Middle frontal gyrus (tissue), 1 donor: ENCODE measurements around the gene CAMTA1.

Experiments
- DNase-seq: peaks from one replicate; pipeline ENCODE4 v3.0.0-alpha.2; 2015; ENCODE audit warnings: low spot score; ENCODE audit errors: extremely low spot score

Gene CAMTA1

DNA sequence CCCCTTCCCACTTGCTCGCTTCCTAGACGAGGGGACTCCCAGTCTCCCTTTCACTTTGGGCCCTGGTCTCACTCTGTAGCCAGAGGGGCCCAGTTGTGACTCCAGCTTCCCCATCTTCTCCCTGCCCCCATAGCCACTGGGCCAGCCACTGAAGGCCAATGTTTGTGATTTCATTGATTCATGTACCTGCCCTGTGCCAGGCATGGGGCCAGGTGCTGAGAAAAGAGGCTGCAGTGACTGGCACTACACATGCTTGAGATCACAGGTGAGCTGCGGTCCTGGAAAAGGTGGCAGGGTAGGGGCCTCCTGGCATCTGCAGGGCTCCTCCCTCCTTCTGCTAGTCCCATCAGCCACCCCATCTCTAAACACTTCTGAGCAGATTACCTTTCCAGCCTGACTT is 640.5 kb downstream of the CAMTA1 start:
- no peak for DNase-seq

DNA sequence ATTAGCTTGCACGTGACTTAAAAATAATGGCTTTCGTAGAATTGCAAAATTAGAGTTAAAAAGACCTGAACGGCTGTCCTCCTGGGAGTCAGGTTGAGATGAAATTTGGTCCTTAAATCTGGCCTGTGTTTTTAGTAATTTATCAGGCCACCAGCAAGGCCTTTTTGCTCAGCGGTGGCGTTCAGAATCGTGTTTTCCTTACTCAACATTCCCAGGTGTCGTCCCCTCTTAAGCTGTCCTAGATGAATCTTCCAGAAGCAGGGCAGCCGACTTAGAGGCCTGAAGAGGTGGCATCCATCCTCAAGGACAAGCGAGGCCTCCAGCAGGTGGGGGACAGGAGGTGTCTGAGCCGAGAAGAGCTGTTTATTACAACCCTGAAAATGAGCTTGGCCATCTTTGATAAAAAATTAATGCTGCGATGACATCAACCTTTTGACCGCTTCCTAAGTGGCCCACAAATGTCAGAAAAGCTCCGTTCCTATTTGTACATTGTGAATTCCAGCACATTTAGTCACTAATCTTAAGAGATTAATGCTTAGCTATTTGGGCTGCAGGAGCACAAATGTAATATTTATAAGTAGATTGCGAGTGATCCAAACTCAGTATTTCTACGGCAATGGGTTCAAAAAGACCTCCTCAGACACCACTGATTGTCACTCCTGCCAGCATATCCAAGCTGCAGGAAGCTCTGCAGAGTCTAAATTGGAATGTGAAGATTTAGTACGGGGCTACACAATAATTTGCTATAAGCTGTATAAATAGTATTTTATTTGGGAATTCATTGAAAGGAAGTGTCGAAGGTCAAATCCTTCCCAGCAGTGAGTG is 641.7 kb downstream of the CAMTA1 start:
- no peak for DNase-seq

DNA sequence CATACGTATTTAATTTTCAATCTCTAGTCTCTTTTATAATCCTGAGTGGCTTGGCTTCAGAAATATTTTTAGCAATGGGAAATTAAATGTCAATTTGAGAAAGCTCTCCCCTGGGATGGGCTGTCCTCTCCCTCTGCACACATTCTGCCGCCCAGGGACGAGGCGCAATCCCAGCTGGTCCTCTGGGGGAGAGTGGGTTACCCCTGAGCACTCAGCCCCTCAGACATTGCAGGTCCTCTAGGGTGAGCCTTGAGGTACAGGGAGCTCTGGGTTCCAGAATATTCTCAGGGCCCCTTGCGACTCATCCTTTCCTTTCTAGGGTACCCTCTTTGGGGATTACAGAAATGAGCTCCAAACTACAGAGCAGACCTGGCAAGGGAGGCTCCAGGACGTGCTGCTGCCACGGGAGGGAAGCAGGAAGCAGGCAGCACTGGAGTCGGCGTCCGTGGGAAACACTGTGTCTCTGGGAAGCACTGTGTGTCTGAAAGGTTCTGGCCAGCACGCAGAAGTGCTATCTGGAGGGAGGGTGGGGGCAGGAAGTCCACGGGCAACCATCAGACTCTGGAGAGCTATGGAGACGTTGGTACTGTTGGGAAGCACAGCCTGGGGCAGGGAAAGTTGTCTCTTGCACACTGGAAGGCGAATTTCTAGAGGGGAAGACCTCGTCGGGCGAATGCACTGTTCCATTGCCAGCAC is 642.5 kb downstream of the CAMTA1 start:
- DNase-seq = no peak

DNA sequence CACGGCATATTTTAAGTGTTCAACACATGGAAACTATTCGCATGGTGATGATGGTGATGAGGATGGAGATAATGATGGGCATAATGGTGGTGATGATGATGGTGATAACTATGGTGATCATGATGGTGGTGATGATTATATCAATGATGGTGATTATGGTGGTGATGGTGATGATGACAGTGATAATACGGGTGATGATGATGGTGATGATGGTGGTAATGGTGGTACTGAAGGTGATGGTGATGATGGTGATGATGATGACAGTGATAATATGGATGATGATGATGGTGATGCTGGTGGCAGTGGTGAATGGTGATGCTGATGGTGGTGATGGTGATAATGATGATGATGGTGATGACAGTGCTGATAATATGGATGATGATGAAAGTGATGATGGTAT is 644.0 kb downstream of the CAMTA1 start:
- no peak for DNase-seq

DNA sequence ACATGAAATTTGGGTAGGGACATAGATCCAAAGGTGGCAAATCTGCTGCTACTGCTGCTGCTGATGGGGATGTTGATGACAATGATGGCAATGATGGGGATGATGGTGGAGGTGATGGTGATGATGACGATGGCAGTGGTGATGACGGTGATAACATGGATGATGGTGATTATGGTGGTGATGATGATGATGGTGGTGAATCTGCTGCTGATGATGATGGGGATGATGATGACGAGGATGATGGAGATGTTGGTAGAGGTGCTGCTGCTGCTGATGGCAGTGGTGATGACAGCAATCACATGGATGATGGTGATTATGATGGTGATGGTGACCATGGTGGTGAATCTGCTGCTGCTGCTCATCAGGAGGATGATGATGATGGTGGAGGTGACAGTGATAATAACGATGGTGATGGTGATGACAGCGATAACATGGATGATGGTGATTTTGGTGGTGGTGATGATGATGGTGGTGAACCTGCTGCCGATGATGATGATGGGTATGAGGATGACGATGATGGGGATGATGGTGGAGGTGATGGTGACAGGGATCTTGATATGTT is 644.9 kb downstream of the CAMTA1 start:
- DNase-seq = no peak

DNA sequence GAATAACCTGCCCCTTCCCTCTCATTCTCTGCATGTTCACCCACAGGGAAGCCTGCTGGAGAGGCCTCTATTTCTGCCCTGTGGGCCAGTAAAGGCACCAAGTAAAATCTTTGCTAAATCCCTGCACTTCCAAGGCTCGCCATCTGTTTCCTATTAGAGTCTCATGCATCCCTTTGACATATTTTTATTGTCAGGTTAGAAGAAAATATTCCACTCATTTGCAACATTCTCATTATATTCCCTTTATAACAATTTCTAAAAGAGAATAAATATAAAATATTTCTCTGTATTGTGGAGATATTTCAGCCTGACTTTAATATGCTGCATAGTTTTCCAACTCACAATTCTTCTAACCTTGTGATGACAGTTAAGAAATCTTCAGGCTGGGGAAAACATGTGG is 645.4 kb downstream of the CAMTA1 start:
- DNase-seq = no peak

DNA sequence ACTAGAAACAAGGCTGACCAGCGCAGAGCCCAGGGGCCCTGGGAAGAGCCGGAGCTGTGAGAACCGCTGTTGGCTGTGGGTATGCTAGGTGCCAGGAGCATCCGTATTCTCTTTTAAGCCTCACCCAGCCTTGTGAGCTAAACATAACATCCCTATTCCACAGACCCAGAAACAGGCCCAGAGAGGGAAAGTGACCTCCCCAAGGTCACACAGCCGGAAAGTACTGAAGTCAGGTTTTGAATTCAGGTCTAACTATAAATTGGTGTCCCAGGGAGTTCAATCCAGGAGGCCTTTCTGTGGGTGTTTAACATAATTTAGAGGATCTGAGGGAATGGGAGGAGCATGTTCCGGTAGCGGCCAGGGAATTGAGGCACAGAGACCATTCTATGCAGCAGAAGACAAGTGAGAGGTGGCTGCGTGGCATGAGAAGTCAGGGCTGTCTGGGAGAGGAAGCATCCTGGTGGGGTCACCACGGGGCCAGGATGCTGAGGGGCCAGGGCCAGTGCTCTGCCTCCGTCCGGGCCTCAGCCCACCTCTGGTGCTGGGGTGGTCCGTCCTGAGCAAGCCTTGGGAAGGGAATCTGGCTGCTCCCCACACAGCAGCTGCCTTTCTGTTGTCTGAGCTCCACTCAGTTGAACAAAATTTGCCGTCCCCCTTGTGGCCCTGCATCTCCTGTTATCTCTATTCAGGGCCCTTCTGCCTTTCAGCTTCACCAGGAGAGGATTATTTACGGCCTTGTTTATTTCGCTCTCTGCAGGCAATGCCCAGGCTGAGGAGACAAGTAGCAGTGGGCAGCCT is 647.0 kb downstream of the CAMTA1 start:
- DNase-seq = no peak

DNA sequence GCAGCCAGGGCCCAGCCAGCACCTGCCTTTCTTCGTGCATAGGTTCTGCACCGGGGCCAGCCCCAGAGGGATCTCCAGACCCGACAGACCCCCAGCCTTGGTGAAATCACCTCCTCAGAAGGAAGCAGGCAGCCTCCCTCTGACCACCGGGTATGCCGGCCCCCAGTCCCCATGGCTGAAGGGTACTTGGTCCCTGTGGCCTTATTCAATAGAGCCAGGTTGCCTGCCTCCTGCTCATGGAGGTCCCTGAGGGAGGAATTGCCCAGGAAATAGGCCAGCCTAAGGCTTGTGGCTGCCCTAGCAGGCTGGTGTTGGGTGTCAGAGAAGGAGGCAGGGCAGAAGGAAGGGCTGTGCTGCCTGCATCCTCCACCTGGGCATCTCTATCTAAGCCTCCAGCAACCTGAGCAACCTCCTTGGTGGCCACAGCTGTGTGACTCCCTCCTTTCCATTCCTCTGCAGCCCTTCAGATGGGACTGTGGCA is 647.7 kb downstream of the CAMTA1 start:
- no peak for DNase-seq

DNA sequence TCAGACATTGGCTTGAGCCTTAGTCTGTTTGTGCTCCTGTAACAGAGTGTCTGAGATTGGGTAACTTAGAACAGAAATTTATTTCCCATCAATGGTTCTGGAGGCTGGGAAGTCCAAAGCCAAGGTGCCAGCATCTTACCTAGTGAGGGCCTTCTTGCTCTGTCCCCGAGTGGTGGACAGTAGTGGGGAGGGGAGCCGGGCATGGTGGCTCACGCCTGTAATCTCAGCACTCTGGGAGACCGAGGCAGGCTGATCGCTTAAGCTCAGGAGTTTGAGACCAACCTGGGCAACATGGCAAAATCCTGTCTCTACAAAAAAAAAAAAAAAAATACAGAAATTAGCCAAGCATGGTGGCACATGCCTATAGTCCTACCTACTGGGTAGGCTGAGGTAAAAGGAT is 649.3 kb downstream of the CAMTA1 start:
- DNase-seq = no peak

DNA sequence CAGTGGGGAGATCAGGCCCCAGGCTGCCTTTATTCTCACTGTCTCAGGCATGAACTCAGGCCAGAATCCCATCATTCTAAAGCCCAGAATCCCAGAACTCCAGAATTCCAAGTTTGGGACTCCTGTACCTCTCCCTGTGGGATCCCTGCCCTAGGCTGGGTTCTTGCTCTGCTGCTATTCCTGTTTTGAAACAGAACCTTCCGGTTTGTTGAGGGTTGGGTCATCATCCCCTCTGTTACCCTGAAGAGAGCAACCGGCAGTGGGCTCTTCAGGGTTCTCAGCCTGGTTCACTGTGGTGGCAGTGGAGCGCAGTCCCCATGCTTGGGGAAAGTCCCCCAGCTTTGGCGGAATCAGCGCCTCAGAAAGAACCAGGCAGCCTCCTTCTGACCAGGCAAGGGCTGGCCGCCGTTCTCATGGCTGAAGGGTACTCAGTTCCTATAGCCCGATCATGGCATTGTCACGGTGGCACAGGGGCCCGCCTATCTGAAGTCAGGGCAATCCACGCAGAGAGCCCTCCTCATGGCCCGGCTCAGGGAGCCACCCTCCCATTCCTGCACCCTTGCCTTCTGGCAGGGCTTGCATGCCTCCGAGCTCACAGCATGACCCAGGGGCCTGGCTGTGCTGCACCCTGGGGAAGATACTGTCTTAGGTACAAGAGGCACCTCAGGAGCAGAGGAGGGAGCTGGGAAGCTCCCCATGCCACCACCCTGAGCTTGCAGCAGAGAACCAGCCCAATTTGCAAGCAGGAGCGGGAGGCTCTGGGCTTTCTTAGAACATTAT is 650.2 kb downstream of the CAMTA1 start:
- no peak for DNase-seq

DNA sequence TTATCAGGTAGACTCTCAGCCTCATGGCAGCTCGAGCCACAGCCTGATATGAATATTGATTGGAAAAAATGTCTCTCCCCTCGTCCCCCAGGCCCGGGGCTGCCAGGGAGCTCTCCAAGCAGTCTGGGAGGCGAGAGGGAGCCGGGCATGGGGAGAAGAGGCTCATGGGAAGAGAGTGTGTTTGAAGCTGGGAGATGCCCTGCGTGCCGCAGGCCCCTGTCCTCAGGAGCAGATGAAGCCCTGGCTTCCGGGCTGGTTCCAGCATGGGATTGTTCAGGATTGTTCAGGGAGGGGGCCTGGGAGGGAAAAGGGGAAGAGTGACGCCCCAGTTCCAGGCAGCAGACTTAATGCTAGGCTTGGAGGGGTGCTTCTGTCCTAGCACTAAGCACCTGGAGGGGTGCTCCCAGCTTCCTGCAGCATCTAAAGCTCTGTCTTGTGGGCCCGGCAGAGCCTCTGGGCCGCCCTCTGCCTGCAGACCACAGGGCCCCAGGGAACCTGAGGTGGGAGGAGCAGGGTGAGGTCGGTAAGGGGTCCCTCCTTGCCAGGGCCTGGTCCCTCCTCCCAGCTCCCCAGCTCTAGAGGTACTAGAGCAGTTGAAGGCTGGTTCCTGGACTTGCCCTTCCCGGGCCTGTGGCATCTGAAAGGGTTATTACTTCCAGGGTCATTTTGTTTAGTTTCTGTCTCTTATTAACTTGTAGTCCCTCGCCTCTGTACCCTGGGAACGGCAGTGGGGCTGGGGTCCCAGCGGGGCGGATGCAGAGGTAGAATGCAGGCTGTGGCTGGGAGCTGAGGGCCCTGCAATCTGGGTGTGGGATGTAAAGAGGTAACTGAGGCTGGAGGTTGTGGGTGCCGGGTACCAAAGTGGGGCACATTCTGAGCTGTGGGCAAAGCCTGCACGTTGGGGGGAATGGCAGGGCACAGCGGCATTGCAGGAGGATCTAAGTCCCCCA is 651.1 kb downstream of the CAMTA1 start:
- DNase-seq = no peak

DNA sequence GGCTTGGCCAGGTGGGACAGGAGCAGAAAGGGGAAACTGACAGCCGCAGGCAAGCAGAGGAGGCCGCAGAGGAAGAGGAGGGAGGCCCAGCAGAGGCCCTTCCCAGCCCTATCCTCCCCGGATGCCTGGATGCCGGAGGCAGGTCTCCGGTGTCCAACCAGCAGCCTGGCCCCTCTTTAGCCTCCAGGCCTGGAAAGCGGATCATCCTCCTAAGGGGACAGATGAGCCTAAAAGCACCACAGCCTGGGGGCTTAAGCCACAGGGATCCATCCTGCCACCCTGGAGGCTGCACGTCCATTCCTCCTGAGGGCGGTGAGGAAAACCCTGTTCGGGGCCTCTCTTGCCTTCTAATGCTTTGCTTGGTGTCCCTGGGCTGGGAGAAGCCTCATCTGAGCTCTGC is 651.8 kb downstream of the CAMTA1 start:
- no peak for DNase-seq

DNA sequence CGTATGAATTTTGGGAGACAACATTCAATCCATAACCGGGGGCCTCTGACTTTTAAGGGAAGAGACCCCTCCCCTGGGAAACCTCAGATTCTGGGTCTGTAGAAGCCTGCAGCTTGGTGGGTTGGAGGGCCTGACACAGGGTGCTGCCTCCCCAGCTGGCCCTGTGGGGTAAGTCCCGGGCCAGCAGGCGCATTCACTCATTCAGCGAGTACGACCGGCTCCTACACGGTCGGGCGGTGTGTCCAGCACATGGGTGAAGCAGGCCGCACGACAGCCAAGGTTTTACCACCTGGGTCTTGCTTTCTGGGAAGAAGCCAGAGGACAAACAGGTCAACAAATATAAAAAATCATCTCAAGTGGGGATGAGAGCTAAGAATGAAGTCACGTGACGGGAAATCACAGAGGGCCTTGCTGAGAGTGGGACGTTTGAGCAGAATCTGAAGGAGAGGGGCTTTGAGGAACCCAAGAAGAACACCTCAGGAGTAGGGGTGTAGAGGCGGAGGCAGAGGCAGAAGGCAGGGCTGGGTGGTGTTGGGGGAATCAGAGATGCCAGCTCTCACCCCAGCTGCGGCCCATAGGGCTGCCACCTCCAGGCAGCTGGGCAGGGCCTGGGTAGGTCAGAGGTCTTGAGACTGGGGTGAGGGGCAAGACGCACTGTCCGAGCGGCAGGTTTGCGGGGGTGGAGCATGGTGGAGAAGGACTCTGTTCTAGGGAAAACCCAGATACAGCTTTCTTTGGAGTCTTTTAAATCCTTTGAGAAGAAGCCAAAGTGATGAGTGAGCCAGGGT is 652.5 kb downstream of the CAMTA1 start:
- no peak for DNase-seq

DNA sequence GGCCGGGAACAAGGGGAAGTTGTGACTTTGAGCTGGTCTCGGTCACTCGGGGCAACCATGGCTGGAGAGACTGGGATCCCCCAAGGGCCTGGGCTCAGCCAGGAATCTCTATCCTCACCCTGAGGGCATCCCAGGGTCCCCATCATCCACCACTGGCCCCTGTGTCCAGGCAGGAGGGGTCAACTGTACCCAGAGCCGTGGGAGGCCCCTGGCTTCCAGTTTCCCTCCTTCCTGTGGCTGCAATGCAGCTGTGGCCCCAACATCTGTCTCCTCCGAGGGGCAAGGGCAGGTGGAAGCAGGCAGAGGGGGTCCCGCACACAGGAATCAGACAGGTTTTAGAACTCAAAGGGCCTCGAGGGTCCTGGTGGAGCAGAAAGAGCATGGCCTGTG is 653.1 kb downstream of the CAMTA1 start:
- DNase-seq = no peak

DNA sequence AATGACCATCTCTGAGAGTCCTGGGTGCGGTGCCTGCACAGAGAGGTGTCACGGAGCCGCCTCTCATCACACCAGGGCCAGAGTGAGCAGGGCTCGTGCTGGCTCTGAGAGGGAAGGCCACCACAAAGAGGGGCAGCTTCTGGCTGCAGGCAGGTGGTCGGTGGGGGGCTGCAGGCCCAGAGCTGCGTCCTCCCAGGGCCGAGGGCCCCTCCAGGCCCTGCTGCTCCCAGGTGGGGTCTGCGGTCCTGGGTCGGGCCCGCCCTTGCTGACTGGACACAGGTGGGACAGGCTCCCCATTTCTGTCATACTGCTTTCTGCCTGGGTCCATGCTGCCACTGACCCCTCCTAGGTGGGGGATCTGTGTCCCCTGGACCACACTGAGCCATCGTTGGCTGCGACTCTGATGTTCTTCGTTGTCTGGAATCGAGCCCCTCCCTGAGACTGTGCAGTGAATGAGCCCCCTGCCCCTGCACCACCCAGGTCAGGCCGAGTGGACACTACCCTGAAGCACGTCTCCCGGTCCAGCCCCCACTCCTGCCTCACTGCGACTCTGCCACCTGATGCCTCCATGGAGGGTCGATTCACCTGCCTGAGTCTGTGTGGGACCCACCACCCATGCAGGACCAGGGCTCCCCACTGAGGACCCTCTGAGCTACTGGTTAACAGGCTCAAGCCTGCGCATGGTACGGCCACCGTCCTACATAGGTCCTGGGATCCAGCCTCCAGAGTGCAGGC is 653.8 kb downstream of the CAMTA1 start:
- no peak for DNase-seq

DNA sequence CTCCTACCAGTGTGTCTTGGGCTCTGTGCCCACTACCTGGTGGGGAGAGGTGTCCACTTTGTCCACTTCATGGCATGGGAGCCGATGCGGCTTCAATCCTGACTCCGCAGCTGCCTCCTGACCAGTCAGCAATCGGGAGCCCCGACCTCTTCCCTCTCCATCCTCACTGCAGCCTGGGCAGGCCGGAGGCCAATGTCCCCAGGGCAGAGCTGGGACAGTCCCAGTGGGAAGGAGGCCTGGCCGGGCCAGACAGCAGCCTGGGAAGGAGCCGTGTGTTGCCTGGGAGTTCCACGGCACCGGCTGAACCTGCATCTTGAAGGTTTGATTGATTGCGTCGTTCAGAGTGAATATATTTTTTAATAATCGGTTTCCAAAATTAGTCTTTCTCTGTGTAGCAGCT is 654.9 kb downstream of the CAMTA1 start:
- DNase-seq = no peak

DNA sequence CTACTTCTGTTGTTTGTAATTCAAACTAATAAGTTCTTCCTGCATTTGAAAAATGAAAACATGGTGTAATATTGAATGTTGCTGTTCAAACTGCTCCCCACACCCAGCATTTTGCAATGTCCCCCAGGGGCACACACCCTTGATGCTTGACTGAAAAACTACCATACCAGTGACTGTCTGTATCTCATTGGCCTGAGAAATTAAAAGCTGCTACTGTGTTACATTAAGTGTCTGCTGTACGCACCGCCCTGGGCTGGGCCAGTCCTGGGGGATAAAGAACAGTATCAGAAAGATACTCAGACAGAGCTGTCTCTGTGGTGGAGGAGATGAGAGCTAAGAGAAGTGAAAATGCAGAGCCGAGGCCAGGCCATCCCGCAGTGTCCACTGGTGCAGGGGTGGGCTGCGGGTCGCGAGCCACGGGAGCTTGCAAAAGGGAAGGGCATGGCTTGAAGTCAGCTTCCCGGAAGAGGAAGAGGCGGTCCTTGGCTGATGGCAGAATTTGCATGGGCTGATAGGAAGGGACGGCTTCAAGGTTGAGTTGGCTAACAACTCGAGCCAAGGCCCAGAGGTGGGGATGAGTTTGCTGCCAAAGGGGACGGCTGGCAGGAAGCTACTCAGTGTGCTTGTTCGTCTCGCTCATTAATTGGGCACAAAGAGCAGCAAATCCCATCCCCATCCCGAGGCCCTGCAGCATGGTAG is 656.0 kb downstream of the CAMTA1 start:
- DNase-seq = no peak

DNA sequence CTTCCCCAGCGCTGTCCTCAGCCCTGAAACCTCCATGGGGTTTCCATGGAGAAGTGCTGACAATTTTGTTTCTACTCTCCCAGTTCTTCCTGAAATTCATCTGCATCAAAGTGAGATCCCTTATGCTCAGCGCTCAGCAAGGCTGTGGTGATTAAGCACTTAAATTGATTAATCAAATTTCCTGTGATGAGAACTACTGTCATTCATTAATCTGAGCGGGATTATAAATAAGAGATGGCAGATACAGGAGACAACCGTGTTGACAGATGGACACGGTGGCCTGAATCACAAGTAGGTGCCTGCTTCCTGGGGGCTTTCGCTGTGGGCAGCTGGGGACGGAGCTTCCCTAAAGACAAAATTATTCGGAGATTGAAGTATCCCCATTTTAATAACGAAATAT is 656.8 kb downstream of the CAMTA1 start:
- no peak for DNase-seq
